ENCODE results near the gene TEN1. TPM values are rescaled to one million over a fixed set of nuclear protein-coding genes. Genes with fewer than 3 reads are reported as not detected.

The TEN1 gene
- total RNA-seq, 1 donor from 2014 or later: 10.3 TPM

DNA sequence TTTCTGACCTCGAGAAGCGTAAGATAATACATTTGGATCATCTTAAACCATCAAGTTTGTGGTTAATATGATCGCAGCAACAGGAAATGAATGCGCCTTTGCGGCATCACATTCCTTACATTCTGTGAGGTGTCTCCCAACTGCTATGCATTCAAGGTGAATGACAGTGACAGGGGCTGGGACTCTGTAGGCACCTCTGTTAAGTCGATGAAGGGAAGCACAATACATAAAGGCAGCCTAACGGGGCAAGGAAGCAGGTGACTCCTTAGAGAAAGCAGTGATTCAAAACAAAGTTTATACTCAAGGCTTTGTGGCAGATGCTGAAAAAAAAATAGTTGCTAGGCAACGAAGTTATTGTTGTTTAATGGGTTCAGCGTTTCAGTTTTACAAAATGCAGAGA lies 69.7 kb downstream of the TEN1 start:
- no peak for TF ChIP-seq POLR2A (IDR thresholded peaks at IDR 0.05)
- TF ChIP-seq, protein P1, sequence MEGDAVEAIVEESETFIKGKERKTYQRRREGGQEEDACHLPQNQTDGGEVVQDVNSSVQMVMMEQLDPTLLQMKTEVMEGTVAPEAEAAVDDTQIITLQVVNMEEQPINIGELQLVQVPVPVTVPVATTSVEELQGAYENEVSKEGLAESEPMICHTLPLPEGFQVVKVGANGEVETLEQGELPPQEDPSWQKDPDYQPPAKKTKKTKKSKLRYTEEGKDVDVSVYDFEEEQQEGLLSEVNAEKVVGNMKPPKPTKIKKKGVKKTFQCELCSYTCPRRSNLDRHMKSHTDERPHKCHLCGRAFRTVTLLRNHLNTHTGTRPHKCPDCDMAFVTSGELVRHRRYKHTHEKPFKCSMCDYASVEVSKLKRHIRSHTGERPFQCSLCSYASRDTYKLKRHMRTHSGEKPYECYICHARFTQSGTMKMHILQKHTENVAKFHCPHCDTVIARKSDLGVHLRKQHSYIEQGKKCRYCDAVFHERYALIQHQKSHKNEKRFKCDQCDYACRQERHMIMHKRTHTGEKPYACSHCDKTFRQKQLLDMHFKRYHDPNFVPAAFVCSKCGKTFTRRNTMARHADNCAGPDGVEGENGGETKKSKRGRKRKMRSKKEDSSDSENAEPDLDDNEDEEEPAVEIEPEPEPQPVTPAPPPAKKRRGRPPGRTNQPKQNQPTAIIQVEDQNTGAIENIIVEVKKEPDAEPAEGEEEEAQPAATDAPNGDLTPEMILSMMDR (IDR thresholded peaks at IDR 0.05): no peak
- TF ChIP-seq POLR2AphosphoS5 (IDR thresholded peaks at IDR 0.05; ENCODE audit: insufficient read depth in 1 of 2, low read depth in 1 of 2): no peak
- Histone ChIP-seq H3K36me3 (peaks cover 0 to 78% of the 10 kb centered on the region in 2 donors), H3K4me1 (peaks cover 13% of the 10 kb centered on the region), H3K27ac (no peak overlapping the region), H3K9me3 (no peaks in the 10 kb centered on the region), H3K27me3 (no peaks in the 10 kb centered on the region), H3K4me3 (no peak overlapping the region)
- DNase-seq (ENCODE audit: extremely low spot score in 2 of 2): no peak
- intact Hi-C loops (cut with DNase I): no loop called here

DNA sequence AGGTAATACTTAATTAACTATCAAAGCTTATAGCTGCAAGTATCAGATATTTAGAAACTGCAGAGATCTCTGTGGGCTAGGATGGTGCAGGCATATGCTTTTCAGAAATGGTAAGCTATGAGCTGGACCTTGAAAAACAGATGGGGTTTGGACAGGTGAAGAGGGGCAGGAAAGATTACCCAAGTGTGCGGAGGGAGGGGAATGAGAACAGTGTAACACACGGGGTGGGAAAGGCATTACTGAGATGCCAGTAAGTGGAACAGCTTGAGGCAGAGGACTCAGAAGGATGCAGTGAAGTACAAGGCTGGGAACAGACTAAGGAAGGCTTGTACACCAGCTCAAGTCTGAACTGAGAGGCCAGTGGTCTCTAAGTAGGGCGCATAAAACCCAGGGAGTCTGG lies 70.2 kb downstream of the TEN1 start:
- Histone ChIP-seq H3K27me3 (no peaks in the 10 kb centered on the region), H3K27ac (no peak overlapping the region), H3K36me3 (peaks cover 0 to 78% of the 10 kb centered on the region in 2 donors), H3K9me3 (no peaks in the 10 kb centered on the region), H3K4me1 (peaks cover 13% of the 10 kb centered on the region), H3K4me3 (no peak overlapping the region)
- TF ChIP-seq POLR2AphosphoS5 (IDR thresholded peaks at IDR 0.05; ENCODE audit: insufficient read depth in 1 of 2, low read depth in 1 of 2) (no peak), POLR2A (IDR thresholded peaks at IDR 0.05) (no peak)
- TF ChIP-seq, protein P1 (IDR thresholded peaks at IDR 0.05): no peak
- intact Hi-C loops (cut with DNase I): no loop called here
- DNase-seq (ENCODE audit: extremely low spot score in 2 of 2): no peak

DNA sequence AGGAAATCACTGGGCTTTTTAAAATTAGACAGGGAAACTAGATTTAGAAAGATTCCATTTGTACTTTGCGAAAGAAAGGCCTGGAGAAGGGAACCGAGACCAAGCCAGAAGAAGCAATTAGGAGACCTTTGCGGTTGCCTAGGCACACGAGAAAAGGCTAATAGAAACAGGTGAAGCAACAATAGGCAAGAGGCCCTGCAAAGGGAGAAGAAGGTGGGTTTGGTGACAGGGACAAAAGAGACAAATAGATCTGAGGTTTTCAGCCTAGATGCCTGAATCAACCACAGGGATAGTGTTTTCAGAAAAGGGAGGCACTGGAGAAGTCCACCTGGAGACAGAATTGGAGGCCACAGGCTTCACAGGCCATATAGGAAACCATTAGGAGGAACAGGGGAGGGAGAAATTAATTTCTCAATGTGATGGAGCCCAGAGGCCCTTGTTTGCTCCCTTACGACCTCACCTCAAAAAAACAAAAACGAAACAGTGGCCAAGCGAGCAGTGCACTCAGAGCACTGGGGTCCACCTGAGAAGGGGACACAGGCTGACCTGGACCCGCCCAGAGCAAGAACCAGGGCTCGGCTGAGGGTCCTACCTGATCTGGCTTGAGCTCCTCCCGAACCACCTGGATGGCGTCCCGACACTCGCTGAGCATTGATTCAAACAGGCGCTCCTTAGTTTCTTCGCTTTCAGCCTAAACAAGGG lies 70.9 kb downstream of the TEN1 start:
- no peak overlapping the region for H3K27ac ChIP-seq

More for the DNA sequence above, 70.9 kb downstream of the TEN1 start:
- Histone ChIP-seq H3K4me1 (peaks cover 13% of the 10 kb centered on the region), H3K9me3 (no peaks in the 10 kb centered on the region), H3K27me3 (no peaks in the 10 kb centered on the region), H3K4me3 (no peak overlapping the region), H3K36me3 (peaks cover 0 to 77% of the 10 kb centered on the region in 2 donors)
- TF ChIP-seq POLR2A (IDR thresholded peaks at IDR 0.05): no peak
- TF ChIP-seq POLR2AphosphoS5 (IDR thresholded peaks at IDR 0.05; ENCODE audit: insufficient read depth in 1 of 2, low read depth in 1 of 2): no peak
- TF ChIP-seq, protein P1 (IDR thresholded peaks at IDR 0.05): no peak
- DNase-seq (ENCODE audit: extremely low spot score in 2 of 2): no peak
- intact Hi-C loops (cut with DNase I): no loop called here

Other genes with a start within 250 kb of the TEN1 start
- 18.4 TPM for gene GALK1, start 214.0 kb upstream of the TEN1 start, total RNA-seq
- gene UNK, start 194.4 kb upstream of the TEN1 start, total RNA-seq: 35.1 TPM
- 32.7 TPM for gene UNC13D, start 134.8 kb upstream of the TEN1 start, total RNA-seq
- gene WBP2, start 123.9 kb upstream of the TEN1 start, total RNA-seq: 54.3 TPM
- gene TRIM47, start 100.7 kb upstream of the TEN1 start, total RNA-seq: 63.3 TPM
- gene TRIM65, start 82.3 kb upstream of the TEN1 start, total RNA-seq: 59.9 TPM
- gene MRPL38, start 74.4 kb upstream of the TEN1 start, total RNA-seq: 67.8 TPM
- 13.0 TPM for gene FBF1, start 38.2 kb upstream of the TEN1 start, total RNA-seq
- gene ACOX1, start 74 bp upstream of the TEN1 start, total RNA-seq: 50.6 TPM
- 3.2 TPM for gene CDK3, start 21.6 kb downstream of the TEN1 start, total RNA-seq
- gene EVPL, start 48.1 kb downstream of the TEN1 start, total RNA-seq: 115 TPM
- gene SRP68, start 93.3 kb downstream of the TEN1 start, total RNA-seq: 52.8 TPM
- not detected for gene GALR2, start 95.5 kb downstream of the TEN1 start, total RNA-seq
- not detected for gene ZACN, start 99.9 kb downstream of the TEN1 start, total RNA-seq
- gene EXOC7, start 124.5 kb downstream of the TEN1 start, total RNA-seq: 79.8 TPM
- not detected for gene FOXJ1, start 162.0 kb downstream of the TEN1 start, total RNA-seq

Measured in vagina (tissue), 2 donors.